GM21717 (cell line): ENCODE results near the gene RAC3.
"Not testable (repeated sequence)": the region's sequence is repeated elsewhere in the genome, so short reads cannot be mapped to it uniquely, and the experiment has no call there.

Experiments
- ATAC-seq: cut with Tn5 transposase; IDR thresholded peaks from one replicate; pipeline ENCODE4 v1.9.1; 2021; ENCODE audit warnings: mild to moderate bottlenecking, moderate library complexity; ENCODE audit not compliant: unreplicated experiment

RAC3 gene

DNA sequence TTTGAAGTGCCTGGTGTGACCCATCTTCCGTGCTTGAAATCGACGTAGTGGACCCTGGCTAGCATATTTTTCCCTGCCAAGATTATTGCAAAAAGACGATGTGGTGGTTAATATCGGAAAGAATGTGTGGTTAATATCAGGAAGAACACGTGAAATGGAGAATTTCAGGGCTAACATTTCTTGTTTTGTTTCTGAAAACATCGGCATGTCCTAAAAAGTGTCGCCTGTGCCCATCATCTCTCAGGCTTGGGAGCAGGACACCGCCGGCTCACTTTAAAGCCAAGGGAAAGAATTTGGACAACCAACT, 6.4 kb downstream of the RAC3 start:
- no peak for ATAC-seq

DNA sequence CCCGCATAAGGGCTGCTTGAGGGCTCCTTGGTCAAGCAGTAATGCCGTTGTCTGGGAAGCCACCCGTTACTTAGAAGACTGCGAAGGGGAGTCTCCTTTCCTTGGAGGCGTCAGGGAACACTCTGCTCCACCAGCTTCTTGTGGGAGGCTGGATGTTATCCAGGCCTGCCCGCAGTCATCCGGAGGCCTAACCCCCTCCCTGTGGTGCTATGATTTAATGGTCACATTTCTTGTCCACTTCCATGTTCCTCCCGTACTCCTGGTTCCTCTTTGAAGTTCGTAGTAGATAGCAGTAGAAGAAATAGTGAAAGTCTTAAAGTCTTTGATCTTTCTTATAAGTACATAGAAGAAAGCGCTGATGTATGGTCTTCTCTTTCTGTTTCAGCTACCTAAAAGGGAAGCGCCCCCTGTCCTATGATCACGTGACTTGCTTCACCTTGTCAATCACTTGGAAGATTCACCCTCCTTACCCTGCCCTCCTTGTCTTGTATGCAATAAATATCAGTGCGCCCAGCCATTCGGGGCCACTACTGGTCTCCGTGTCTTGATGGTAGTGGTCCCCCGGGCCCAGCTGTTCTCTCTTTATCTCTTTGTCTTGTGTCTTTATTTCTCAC, 7.4 kb downstream of the RAC3 start:
- not testable (repeated sequence) for ATAC-seq

DNA sequence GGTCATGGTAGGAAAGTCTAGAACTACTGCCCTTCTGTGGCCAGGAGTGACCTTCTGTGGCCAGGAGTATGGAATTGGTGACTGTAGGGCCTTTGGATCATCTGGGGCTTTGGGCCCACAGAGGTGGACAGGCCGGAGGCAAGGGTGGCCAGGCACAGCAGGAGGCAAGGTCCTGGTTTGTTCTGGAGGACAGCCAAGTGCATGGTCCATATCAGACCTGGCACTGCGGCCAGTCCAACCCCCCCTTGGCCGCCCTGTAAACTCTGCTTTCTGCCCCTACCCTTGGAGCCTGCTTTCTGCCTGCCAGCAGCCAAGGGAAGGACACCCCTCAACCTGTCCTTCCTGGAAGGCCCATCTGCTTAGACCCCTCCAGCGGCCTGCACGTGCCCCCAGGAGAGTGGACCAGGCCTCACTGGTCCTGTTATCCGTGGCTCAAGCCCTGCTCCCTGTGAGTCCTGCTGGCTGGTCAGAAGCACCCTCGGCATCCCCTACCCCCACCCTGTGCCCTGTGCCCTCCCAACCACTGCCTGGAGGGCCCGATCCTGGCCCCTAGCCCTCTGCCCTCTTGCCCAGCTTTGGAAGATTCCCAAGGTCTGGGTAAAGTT, 8.3 kb downstream of the RAC3 start:
- ATAC-seq = no peak

DNA sequence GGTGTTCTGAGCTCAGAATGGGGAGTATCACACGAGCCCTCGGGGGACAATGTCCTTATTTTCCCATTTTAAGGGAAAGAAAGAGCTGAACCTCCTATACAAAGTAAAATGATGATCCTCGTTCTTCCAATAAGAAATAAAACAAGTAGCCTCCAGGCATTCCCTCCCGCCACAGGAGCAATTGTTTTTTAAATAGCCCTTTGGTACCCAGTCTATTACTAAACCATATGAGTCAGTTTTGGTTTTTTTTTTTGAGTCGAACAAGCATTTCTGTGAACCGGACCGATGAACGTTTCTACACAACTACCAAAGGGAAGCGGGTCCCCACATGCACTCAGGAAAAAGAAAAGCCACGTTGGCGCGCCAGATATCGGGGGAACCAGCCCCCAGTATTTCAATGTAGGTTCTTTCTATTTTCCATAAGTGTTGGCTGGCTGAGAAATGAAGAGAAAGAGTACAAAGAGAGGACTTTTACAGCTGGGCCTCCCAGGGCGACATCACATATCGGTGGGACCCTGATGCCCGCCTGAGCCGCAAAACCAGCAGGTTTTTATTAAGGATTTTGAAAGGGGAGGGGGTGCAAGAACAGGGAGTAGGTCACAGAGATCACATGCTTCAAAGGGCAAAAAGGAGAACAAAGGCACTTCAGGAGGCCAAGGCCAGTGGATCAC, 9.8 kb downstream of the RAC3 start:
- no peak for ATAC-seq

DNA sequence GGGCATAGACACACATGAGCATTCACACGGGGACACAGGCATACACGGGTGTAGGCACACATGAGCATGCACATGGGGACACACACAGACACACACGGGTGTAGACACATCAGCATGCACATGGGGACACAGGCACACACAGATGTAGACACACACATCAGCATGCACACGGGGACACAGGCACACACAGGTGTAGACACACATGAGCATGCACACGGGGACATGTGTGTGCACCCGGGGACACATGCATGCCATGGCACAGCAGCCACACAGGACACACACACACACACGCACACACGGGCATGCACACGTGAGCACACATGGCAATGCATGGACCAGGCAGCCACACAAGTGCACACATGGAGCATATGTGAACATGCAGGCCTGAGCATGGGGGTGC, 11.2 kb downstream of the RAC3 start:
- ATAC-seq = no peak

DNA sequence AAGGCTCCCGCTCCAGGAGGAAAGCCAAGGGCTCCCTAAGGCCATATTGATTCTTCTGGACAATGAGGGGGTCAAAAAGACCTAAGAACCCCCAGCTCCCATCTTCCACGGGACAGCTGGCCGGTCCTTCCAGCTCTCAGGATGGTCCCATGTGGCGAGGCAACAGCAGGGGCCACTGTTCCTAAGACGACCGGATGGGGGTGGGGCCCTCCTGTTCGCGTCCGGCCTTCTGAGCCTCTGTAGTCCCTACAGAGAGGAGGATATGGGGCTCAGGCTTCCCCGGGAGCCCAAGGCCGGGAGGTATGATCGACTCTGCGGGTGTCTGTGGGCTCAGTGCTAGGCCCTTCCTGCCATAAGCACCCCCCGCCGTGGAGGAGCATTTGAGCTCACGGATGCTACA, 12.0 kb downstream of the RAC3 start:
- no peak for ATAC-seq

DNA sequence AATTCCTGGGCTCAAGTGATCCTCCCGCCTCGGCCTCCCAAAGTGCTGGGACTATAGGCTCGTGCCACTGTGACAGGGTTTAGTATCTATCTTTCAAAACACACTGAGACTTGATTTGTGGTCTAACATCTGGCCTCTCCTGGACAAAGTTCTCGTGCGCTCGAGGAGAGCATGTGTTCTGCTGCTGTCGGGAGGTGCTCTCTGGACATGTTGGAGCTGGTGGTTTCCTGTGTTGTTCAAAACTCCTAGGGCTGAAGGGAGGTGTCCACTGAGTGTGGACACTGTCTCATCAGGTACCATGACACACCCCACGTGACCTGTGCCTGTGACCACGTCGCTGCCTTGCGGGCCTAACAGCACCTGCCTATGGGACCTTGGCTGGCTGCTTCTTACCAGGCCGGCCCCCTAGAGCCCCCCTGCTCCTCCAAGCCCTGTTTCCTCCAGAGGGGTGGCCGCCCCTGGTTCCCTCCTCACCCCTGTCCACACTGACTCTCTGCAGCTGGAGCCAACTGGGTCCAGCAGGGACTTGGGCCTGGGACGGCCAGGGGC, 14.5 kb downstream of the RAC3 start:
- ATAC-seq = no peak

DNA sequence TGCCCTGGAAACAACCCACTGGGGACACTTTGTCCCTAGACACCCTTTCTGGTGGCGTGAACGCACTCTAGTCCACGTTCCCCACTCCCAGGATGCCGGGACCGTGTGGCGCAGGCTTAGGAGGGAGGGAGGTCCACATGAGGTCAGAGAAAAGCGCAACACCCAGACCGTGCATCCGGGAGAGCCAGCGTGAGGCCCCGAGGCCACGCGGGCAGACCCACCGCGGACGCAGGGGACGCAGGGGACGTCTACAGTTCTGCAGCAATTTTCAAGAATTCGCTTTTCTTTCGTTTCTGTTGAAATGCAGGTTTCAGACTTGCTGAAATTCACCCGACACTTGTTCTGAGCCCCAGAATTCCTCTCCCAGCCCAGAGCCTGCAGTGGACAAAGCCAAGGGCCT, 15.4 kb downstream of the RAC3 start:
- ATAC-seq = no peak

DNA sequence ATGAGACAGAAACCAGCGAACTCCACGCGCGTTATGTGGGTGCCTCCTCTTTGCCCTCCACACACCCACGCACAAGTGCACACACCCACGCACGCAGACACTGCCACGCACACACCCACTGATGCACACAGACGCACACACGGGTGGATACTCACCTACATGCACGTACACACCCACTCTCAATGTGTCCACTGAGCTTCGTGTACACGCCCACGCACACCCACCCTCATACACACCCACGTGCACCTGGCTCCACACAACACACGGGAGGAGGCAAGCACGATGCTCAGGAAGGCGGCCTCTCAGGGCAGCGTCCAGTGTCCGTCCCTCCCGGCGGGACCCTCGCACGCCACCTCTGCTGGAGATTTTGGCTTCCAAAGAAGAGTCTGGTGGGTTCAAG, 15.9 kb downstream of the RAC3 start:
- no peak for ATAC-seq

DNA sequence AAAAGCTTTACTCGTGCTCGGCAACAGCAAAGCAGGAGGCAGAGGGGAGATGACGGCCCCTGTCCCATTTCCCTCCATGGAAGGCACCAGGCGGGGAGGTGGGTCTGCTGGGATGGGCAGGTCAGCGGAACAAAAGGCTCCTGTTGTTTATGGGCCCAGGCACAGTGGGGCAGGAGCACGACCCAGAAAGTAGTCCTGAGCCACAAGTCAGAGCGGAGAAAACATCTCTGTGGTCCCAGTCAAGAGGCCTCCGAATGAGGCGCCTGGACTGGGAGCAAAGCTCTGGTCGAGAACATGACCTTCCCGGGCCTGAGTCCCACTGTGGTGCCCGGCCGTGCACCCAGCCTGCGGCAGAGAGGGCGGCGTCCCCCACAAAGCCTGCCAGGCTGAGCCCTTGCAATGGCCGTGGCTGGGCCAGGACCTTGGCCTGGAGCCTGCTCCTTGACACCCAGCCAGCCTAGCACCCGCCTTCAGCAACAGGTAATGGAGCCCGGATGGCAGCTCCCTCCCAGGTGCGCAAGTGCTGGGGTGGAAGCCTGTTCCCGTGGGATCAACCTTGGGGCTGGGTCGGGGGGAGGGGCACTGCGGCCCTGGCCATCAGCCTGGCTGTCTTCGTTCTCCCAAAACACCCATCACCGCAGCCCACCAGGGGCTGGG, 16.6 kb downstream of the RAC3 start:
- ATAC-seq = no peak

DNA sequence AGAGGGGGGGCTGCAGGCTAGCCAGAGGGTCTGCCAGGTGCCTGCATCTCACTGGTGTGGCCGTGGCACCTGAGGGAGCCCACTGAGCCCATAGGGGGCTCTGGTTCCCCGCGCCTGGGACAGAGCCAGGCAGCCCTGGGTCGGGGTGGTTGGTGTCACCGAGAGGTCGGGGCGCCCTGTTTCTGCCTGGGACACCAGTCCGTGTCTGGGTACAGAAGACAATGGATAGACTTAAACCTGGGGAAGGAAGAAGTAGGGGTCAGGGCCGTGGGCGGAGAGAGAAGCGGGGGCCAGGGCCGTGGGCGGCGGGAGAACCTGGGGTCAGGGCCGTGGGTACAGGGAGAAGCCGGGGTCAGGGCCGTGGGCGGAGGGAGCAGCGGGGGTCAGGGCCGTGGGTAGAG, 17.1 kb downstream of the RAC3 start:
- no peak for ATAC-seq

DNA sequence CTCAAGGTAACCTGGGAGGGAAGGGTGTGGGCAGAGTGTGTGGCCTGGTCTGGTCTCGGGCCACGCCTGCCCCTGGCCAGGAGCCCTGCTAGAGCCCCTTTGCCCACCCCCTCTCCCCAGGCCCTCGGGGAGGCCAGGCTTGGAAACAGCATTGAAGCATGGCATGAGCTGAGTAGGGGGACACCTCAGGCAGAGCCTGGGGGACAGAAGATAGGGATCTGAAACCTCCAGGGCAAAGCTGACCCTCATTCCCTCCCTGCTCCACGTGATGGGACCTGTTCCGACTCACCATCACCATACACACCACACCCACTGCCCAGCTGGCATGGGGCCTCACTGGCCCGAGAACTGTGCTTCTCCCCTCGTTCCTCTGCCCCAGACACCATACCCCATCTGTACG, 17.6 kb downstream of the RAC3 start:
- no peak for ATAC-seq

DNA sequence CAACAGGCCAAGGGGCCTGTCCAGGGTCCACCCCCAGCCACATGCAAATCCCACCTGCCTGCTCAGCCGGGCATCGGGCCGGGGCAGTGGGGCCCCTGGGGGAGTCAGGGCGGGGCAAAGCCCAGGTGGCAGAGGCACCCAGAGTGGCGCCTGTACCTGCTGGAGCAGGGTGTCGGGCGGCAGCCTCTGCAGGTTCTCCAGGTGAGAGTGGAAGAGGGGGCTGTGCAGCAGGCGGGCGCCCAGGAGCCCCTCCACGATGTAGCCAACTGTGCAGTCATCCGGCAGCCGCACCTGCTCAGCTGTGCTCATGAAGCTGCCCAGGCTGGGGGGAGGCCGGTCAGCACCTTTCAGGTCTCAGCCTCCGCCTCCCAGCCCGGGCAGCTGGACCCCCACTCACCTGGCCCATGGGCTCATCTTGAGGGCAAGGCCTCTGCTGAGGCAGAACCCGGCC, 18.1 kb downstream of the RAC3 start:
- ATAC-seq = no peak

DNA sequence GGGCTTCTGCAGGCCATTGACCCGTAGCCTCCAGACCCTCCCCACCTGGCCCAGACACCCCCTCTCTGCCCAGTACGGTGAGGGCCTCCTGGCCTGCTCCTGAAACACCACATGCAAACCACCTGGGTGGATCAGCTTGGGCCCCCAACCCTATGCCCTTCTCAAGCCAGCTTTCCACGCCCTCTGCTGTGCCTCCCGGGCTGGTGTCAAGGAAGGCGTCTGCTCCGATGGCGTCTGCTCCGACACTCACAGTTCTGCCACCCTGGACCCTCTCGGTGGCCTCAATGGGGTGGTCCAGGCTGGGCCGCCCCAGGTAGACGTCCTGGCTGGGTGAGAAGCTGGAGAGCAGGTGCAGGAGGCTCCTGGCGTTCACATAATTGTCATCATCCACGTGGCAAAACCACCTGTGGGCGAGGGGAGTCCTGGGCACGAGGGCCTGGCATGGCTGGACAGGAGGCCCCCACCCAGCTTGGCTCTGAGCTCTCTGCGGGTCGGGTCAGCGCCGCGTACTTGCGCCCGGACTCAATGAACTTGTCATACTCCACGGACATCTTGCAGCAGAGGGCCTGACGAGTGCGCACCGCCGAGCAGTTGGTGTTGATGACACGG, 18.8 kb downstream of the RAC3 start:
- no peak for ATAC-seq

DNA sequence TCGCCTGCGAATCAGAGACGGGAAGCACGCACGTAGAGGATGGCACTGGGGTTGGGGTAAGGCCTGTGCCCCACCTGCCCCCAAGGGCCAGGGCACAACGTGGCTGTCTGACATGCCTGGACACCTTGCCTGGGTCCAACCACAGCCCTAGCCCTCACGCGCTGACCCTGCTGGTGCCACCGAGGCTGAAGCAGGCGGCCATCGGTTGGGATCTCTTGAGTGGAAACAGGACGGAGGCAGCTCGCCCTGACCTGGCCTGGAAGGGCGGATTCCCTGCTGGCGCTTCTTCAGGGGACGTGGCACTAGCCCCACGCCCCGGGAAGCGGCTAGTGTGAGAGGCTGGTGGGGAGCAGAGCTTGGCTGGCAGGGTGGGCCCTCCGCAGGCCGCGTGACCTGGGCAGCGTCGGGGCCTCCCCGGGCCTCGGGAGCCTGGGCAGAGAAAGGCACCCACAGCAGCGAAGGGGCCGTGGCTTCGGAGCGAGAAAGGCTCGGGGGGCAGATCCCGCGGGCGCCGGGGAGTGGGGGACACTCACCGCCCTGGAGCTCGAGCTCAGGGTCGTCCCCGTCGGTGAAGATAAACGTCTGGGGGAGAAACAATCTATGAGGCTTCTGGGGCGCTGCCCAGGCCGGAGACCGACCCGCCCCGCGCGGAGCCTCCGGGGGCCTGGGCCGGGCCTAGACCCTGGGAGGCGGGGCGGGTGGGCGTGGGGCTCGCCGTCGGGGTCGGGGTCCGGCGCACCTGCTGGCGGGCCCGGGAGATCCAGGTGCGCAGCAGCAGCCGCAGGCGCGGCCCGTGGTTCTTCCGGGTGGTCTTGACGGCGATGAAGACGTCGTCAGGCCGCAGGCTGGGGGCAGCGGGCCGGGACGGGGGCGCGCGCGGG, 19.5 kb downstream of the RAC3 start:
- no peak for ATAC-seq

DNA sequence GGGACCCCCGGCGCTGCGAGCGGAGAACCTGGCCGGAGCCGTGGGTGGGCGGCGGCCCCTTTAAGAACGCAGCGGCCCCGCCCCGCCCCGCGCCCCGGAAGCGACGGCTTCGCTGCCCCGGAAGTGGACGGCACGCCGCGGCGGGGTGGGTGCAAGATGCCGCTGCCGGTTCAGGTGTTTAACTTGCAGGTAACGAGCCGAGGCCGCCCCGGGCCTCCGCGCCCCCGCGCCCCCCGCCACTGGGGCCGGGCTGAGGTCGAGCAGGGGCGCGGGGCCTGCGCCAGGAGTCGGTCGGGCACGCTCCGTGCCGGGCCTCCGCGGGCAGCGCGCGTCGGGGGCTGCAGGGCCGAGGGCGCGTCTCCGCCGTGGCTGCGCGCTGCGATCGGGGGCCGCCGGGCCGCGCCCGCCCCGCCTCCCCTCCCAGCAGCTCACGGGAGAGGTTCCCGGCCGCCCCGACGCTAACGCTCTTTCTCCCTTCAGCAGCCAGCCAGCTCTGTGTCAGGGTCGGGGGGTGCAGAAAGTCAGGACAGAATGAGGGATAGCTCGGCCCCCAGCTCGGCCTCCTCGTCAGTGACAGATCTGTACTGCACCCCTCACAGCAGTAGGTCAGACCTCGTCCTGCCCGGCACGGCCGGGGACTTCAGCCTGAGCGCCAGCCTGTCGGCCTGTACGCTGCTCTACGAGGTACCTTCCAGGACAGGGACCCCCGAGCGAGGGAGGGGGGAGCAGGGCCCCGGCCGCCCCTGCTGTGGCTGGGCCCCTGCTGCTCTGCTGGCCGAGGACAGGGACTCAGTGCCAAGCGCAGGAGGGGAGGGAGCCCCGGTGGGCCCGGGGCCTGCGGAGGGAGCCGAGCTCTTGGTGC, 20.5 kb downstream of the RAC3 start, which contains the start of the genes GPS1 and RFNG:
Gene GPS1, plus strand, starts transcription at position 123 of the 862 bp plus-strand sequence. Its CDS starts 34 bp downstream, at position 157.
Gene RFNG, minus strand, starts transcription at position 36 of the 862 bp plus-strand sequence. CDS start 45 bp downstream, outside the sequence.
- ATAC-seq = no peak

DNA sequence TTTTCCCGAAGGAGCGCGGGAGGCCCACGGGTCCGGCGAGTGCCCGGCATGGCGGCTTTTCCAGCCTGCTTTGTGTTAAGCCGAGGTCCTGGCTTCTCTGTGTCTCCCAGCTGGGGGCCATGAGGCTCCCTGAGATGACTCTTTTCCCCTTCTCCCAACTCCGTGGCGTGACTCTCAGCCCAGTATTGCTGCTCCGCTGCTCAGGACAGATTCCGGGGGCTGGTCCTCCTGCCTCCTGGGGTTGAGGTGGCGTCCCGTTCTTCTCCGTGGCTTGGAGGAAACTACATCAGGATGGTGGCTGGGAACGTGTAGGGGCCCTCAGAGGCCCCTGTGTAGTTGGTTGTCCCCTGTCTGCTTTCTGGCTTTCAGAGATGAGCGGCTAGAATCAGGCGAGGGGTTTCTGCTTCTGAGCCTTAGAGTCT, 21.2 kb downstream of the RAC3 start:
- ATAC-seq = no peak

DNA sequence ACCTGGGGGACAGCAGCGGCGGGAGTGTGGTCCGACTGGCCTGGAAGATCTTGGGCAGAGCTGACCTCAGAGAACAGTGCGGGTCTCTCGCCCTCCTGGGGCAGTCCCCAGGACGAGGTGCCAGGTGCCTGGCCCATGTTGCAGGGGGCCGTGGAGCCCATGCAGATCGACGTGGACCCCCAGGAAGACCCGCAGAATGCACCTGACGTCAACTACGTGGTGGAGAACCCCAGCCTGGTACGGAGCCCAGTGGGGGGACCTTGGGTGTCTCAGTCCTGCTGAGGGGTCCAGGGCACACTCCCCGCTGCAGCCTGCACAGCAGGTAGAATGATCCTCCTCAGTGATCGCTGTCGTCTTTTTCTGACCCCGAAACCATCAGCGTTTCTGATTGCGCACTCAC, 21.7 kb downstream of the RAC3 start:
- no peak for ATAC-seq

DNA sequence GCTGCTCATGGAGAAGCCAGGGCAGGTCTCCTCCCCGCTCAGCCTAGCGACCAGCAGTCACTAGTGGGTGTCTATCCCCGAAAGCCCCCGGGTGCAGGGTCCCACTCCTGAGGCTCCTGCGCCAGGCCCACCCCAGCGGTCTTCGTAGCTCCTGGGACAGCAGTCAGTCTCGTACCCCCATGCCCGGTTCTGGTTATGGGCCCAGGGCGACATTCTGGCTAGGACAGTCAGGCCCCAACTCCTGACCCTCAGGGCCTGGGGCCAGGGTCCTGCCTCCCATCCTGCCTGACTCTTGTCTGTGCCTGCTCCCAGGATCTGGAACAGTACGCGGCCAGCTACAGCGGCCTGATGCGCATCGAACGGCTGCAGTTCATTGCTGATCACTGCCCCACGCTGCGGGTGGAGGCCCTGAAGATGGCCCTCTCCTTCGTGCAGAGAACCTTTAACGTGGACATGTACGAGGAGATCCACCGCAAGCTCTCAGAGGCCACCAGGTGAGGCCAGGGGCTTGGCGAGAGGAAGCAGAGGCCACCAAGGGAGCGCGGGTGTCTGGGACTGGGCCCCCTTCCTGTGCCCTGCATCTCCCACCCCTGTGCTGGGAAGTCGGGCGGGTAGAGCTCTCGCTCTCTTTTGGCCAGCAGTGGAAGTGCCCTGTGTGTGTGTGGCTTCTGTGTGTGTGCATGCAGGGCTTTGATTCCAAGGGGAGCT, 22.2 kb downstream of the RAC3 start:
- no peak for ATAC-seq
